HL-60 (cell line): ENCODE measurements around the gene ANO6.

Experiments used
- DNase-seq, 2 experiments: peaks; one replicate each; pipeline ENCODE4 v3.0.0-alpha.2; 2010 to 2020; ENCODE audit warnings: low read depth in 1 of 2, low spot score in 1 of 2
- H3K27ac ChIP-seq: fragments of 250-450 bp; sonication (Bioruptor Pico); replicated peaks from 2 replicates; pipeline ENCODE4 v1.5.1; 2020; ENCODE audit warnings: mild to moderate bottlenecking, moderate library complexity
- H3K27me3 ChIP-seq: fragments of 250-450 bp; sonication (Bioruptor Pico); 2 replicates; pipeline ENCODE4 v1.5.1; 2021; ENCODE audit warnings: mild to moderate bottlenecking, moderate library complexity; ENCODE audit not compliant: insufficient read depth, poor library complexity, severe bottlenecking
- H3K4me3 ChIP-seq: replicated peaks from 2 replicates; pipeline ENCODE4 v1.5.1; 2011; ENCODE audit warnings: mild to moderate bottlenecking, control low read depth, low read length; ENCODE audit not compliant: insufficient read depth
- GABPA ChIP-seq: IDR thresholded peaks from 2 replicates; pipeline ENCODE4 v1.6.1; 2012; ENCODE audit warnings: low read depth
- POLR2AphosphoS5 ChIP-seq: IDR thresholded peaks from 2 replicates; pipeline ENCODE4 v1.6.1; 2012; ENCODE audit warnings: low read depth
- SPI1 ChIP-seq: IDR thresholded peaks from 2 replicates; pipeline ENCODE4 v1.6.1; 2012; ENCODE audit warnings: low read depth, mild to moderate bottlenecking, borderline replicate concordance
- TF ChIP-seq, protein P1 (sequence below): IDR thresholded peaks from one replicate; pipeline ENCODE4 v1.5.1; 2011; ENCODE audit warnings: low read length, control low read depth, inconsistent platforms; ENCODE audit not compliant: insufficient read depth
- TF ChIP-seq, protein P2 (sequence below): IDR thresholded peaks from 2 replicates; pipeline ENCODE4 v1.6.1; 2012; ENCODE audit warnings: low read depth; ENCODE audit not compliant: insufficient replicate concordance

The ANO6 gene

DNA sequence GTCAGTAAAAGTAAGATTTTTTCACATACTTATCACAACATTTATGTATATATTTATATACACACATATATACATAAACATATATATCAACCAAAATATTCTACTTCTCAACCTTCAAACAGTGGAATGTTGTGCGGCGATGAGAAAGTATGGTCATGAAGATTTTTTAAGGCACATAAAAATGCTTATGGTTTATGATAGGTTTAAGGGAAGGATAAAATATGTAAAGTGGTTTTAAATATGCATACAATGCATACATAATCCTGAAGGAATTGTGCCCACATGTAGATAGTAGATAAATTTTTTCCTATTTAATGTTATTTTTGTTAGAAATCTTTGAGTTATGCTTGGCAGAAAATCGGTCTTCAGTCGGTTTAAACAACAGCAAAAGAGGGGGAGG is 182.7 kb downstream of the ANO6 start:
- no peak for DNase-seq
- Histone ChIP-seq H3K4me3 (no peak overlapping the region), H3K27ac (no peak overlapping the region), H3K27me3 (no peaks in the 10 kb centered on the region)
- no peak for TF ChIP-seq SPI1
- TF ChIP-seq, protein P1, sequence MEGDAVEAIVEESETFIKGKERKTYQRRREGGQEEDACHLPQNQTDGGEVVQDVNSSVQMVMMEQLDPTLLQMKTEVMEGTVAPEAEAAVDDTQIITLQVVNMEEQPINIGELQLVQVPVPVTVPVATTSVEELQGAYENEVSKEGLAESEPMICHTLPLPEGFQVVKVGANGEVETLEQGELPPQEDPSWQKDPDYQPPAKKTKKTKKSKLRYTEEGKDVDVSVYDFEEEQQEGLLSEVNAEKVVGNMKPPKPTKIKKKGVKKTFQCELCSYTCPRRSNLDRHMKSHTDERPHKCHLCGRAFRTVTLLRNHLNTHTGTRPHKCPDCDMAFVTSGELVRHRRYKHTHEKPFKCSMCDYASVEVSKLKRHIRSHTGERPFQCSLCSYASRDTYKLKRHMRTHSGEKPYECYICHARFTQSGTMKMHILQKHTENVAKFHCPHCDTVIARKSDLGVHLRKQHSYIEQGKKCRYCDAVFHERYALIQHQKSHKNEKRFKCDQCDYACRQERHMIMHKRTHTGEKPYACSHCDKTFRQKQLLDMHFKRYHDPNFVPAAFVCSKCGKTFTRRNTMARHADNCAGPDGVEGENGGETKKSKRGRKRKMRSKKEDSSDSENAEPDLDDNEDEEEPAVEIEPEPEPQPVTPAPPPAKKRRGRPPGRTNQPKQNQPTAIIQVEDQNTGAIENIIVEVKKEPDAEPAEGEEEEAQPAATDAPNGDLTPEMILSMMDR: no peak

DNA sequence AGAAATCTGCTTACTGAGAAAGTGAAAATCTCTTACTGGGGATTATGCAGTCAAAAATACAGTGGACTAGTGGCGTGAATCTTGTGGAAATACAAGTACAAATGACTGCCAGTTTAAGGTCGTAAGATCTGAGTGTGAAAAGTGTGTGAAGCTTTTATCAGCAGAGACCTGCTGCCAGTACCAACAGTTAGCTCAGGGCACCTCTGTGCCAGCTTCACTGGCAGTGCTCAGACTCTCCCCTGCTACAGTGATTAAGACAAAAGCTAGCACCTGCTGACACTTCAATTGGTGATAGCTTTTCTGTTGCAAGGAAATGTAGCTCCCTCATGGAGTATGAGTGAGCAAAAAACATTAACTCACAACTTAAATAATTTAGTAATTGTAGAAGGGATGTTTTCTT is 185.1 kb downstream of the ANO6 start:
- DNase-seq: no peak
- TF ChIP-seq, protein P1: no peak
- TF ChIP-seq POLR2AphosphoS5 (no peak), SPI1 (no peak), GABPA (no peak)
- TF ChIP-seq, protein P2, sequence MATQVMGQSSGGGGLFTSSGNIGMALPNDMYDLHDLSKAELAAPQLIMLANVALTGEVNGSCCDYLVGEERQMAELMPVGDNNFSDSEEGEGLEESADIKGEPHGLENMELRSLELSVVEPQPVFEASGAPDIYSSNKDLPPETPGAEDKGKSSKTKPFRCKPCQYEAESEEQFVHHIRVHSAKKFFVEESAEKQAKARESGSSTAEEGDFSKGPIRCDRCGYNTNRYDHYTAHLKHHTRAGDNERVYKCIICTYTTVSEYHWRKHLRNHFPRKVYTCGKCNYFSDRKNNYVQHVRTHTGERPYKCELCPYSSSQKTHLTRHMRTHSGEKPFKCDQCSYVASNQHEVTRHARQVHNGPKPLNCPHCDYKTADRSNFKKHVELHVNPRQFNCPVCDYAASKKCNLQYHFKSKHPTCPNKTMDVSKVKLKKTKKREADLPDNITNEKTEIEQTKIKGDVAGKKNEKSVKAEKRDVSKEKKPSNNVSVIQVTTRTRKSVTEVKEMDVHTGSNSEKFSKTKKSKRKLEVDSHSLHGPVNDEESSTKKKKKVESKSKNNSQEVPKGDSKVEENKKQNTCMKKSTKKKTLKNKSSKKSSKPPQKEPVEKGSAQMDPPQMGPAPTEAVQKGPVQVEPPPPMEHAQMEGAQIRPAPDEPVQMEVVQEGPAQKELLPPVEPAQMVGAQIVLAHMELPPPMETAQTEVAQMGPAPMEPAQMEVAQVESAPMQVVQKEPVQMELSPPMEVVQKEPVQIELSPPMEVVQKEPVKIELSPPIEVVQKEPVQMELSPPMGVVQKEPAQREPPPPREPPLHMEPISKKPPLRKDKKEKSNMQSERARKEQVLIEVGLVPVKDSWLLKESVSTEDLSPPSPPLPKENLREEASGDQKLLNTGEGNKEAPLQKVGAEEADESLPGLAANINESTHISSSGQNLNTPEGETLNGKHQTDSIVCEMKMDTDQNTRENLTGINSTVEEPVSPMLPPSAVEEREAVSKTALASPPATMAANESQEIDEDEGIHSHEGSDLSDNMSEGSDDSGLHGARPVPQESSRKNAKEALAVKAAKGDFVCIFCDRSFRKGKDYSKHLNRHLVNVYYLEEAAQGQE: no peak

DNA sequence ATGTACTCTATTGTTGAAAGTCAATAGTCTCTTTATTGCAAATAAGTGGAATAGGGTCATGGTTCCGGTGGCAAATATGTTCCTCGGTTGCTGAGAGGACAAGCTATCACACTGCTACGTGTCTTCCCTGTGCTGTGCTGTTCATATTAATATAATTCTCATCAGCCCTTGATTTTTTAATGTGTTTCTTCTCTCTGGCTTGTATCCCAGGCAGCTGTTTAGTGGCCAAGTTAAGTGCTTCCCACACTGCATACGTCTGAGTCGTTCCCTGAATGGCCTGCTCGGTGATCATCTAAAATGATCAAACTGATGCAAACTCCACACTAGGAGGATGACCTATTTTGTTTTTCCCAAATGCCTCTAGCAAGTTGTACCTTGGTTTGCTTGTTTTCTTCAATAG is 186.4 kb downstream of the ANO6 start:
- DNase-seq: no peak
- no peak overlapping the region for H3K4me3 ChIP-seq
- TF ChIP-seq, protein P1: no peak
- TF ChIP-seq, protein P2: no peak
- TF ChIP-seq SPI1: no peak
- no peaks in the 10 kb centered on the region for H3K27me3 ChIP-seq
- no peak overlapping the region for H3K27ac ChIP-seq

More for the DNA sequence above, 185.1 kb downstream of the ANO6 start:
- no peaks in the 10 kb centered on the region for H3K27me3 ChIP-seq
- no peak overlapping the region for H3K27ac ChIP-seq
- H3K4me3 ChIP-seq: no peak overlapping the region

DNA sequence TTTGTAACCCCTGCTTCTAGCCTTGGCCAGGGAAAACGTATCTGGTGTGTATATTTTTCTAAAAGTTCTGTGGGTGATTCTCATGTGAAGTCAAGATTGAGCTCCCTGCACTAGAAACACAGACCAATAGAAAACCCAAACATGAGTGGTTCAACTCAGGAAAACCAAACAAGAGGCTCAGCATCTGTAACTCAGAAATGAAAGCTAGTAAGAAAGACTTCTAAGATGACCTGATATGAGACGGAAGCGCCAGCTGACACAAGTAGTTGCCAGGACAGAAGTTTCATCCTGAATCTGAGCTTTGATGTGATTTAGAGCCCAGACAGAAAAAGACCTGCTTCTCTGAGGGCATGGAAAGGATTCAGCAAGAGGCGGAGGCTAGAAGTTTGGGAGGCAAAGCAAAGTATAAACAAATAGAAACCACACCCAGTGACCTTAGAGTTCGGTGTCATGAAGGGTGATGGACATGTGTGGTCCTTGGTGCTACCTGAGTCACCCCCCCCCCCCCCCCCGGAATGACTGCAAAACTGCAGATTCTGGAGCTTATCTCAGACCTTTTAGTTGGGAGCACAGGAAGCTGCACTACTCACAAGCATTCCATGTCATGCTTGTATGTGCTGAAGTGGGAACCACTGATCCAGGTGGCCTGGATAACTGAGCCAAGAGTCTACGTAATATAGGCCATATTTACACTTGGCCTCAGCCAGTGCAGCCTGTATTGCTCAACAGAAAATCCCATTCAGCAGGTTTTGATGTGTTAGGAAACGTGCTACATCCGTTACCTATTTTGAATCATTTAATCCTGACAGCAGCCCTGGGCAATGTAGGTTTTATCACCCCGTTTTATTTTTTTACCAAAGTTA is 191.3 kb downstream of the ANO6 start:
- no peak for DNase-seq
- no peak overlapping the region for H3K27ac ChIP-seq
- TF ChIP-seq GABPA (no peak), SPI1 (no peak), POLR2AphosphoS5 (no peak)
- TF ChIP-seq, protein P2: no peak
- TF ChIP-seq, protein P1: no peak

More for the DNA sequence above, 191.3 kb downstream of the ANO6 start:
- Histone ChIP-seq H3K4me3 (no peak overlapping the region), H3K27me3 (no peaks in the 10 kb centered on the region)
